ENCODE measurements around the gene PSEN1. TPM values are rescaled to one million over a fixed set of nuclear protein-coding genes. Genes with fewer than 3 reads are reported as not detected.

PSEN1 gene
- total and polyA plus RNA-seq, 12 donors = 15.7 to 83.8 (median 51.2) TPM

GRCh38 chr14:73258076-73258475 lies 121.8 kb downstream of the PSEN1 start:
- 86 to 89% (median 87%) methylated on average over 4 of the region's 4 CpGs for WGBS, 4 donors
- Histone ChIP-seq H3K4me3 (no peak overlapping the region), H3K27ac (no peak overlapping the region), H3K9me3 (replicated peaks in 1 of 3) (no peaks in the 10 kb centered on the region), H3K4me1 (replicated peaks in 1 of 2) (no peaks in the 10 kb centered on the region), H3K36me3 (replicated peaks in 1 of 2) (no peaks in the 10 kb centered on the region), H3K27me3 (no peaks in the 10 kb centered on the region)
- intact Hi-C loops (cut with DNase I) = no loop called here
- DNase-seq = no peak
- TF ChIP-seq CTCF (IDR thresholded peaks at IDR 0.05) (no peak), POLR2A (IDR thresholded peaks at IDR 0.05) (no peak)

GRCh38 chr14:73258845-73259611 lies 122.7 kb downstream of the PSEN1 start:
- no peak for TF ChIP-seq CTCF (IDR thresholded peaks at IDR 0.05)
- TF ChIP-seq POLR2A (IDR thresholded peaks at IDR 0.05) = no peak
- no peaks in the 10 kb centered on the region for H3K27me3 ChIP-seq
- no peaks in the 10 kb centered on the region for H3K4me1 ChIP-seq (replicated peaks in 1 of 2)
- H3K36me3 ChIP-seq (replicated peaks in 1 of 2) = no peaks in the 10 kb centered on the region
- H3K4me3 ChIP-seq = no peak overlapping the region
- 81 to 89% (median 84%) methylated on average over 7 to 20 of the region's 20 CpGs for WGBS, 4 donors
- intact Hi-C loops (cut with DNase I) = no loop called here
- H3K9me3 ChIP-seq (replicated peaks in 1 of 3) = no peaks in the 10 kb centered on the region
- no peak overlapping the region for H3K27ac ChIP-seq
- peak in 1 of 7 donors; percentile 7 for DNase-seq

- peak in 1 of 7 donors; percentile 7 for DNase-seq
- Histone ChIP-seq H3K36me3 (replicated peaks in 1 of 2) (no peaks in the 10 kb centered on the region), H3K4me1 (replicated peaks in 1 of 2) (no peaks in the 10 kb centered on the region), H3K9me3 (replicated peaks in 1 of 3) (no peaks in the 10 kb centered on the region), H3K4me3 (no peak overlapping the region), H3K27ac (no peak overlapping the region), H3K27me3 (no peaks in the 10 kb centered on the region)
- intact Hi-C loops (cut with DNase I) = no loop called here
- no peak for TF ChIP-seq POLR2A (IDR thresholded peaks at IDR 0.05)
- no peak for TF ChIP-seq CTCF (IDR thresholded peaks at IDR 0.05)
- WGBS, 4 donors = 76 to 88% (median 81%) methylated on average over 7 to 9 of the region's 9 CpGs
Measured at GRCh38 chr14:73259837-73260236, 123.5 kb downstream of the PSEN1 start.

GRCh38 chr14:73260574-73260973 lies 124.3 kb downstream of the PSEN1 start:
- H3K9me3 ChIP-seq (replicated peaks in 1 of 3) = no peaks in the 10 kb centered on the region
- H3K36me3 ChIP-seq (replicated peaks in 1 of 2) = no peaks in the 10 kb centered on the region
- no peaks in the 10 kb centered on the region for H3K4me1 ChIP-seq (replicated peaks in 1 of 2)
- DNase-seq = peak in 1 of 7 donors; percentile 9
- no peaks in the 10 kb centered on the region for H3K27me3 ChIP-seq
- WGBS, 4 donors = 70 to 71% (median 70%) methylated on average over 9 to 11 of the region's 11 CpGs; no CpG with 5 or more reads in 1 of the 4 donors
- TF ChIP-seq CTCF (IDR thresholded peaks at IDR 0.05) (no peak), POLR2A (IDR thresholded peaks at IDR 0.05) (no peak)
- no peak overlapping the region for H3K4me3 ChIP-seq
- H3K27ac ChIP-seq = no peak overlapping the region
- intact Hi-C loops (cut with DNase I) = no loop called here
